NCI-H2227 (cell line): ENCODE measurements around the gene SLC44A5.
"Not testable (repeated sequence)": the region's sequence is repeated elsewhere in the genome, so short reads cannot be mapped to it uniquely, and the experiment has no call there.

Experiments
- DNase-seq: peaks from one replicate; lab custom pipeline; 2025; ENCODE audit not compliant: unreplicated experiment; lab: John Stamatoyannopoulos, UW

SLC44A5 gene

DNA sequence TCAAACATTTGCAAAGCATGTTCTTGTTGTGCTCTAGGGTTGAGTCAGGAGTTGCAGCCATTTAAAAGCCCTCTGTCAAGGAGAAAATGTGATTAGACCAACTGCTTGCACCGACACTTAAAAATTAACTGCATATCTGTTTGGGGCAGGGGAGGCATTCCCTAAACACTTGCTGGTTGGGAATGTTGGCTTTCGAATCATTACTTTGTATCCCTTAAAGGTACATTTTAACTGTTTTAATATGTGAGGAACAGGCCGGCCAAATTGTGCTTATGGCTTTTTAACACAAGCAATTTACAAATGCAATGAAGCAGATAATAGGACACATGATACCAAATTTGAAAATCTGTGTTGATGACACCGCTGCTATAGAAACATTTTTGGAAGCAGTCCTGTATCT lies 317.6 kb downstream of the SLC44A5 start:
- no peak for DNase-seq

DNA sequence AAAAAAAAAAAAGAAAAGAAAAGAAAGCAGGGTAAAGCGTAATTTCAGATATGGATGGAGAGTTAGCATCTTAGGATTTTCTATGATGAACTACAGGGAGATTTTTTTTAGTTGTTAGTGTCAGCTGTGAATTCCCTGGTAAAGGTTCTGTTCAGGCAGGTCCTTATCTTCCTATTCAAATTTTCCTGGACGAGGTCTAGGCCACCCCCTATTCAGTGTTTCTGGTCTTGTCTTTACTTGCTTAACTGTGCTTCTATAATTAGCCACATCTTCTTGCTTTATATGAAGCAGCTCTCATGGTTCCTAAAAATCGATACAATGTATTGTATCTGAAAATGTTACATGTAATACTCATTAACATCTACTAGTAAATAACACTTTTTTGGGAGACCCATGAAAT lies 318.9 kb downstream of the SLC44A5 start:
- DNase-seq, result no peak

DNA sequence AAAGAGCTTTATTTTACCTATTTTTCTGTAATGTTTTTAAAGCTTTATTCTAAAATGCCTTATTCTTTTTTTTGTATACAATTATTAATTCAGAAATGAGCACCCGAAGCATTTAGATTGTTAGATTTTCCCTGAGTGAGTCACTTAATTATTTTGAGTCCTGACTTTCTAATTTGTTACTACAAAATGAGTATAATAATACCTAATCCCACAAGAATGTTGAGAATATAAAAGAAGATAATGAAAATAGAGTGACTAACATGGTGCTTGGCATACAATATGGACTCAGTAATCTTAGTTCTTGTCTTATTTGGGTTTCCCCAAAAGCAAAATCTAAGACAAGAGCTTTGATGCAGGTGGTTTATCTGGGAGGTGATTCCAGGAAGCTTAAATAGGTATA lies 334.5 kb downstream of the SLC44A5 start:
- no peak for DNase-seq

DNA sequence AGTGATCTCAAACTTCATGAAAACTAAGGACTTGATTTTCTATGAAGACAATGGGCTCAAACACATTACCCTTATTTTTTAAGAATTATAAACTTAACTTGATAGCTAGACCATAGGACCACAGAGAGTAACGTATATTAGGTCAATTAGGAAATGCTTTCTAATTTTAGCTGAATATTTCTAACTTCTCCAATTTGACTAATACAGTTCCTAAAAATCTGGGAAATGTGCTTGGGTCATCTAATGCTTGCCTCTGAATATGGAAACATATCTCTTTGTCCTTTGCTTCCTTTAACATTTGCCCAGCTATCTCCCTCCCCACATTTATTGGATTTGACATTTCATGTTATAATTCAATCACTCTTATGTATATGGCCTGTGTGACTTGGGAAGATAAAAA lies 335.3 kb downstream of the SLC44A5 start:
- DNase-seq, result no peak

DNA sequence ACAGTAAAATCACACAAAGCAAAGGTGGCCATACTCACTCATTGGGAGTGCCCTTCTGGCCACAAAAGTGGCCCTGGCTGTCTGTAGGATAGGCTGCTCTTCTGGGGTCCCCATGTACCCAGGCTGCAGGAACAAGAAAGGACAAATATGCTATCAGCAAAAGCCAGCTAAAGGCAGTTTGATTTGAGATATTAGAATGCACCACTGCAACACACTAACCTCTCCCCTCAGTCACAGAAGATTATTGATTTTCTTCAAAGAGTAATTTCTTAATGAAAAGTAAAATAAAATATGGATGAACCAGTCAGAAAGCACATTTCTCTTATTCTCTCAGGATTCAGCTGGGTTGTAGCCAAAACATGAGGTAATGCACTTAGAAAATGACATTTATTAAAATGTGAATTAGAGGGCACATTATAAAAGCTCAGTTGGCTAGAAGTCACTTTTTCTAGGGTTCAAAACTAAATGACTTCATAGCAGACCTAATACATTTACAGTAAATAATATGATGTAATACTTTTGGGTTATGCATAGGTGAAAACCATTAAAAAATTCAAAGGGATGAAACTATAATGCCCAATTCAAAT lies 335.9 kb downstream of the SLC44A5 start:
- no peak for DNase-seq

DNA sequence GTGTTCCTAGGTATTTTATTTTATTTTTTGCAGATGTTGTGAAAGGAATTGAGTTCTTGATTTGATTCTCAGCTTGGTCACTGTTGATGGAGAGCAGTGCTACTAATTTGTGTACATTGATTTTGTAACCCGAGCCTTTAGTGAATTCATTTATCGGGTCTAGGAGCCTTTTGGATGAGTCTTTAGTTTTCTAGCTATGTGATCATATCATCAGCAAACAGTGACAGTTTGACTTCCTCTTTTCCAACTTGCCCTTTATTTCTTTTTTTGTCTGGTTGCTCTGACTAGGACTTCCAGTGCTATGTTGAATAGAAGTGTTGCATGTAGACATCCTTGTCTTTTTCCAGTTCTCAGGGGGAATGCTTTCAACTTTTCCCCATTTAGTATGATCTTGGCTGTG lies 337.8 kb downstream of the SLC44A5 start:
- DNase-seq, result no peak

DNA sequence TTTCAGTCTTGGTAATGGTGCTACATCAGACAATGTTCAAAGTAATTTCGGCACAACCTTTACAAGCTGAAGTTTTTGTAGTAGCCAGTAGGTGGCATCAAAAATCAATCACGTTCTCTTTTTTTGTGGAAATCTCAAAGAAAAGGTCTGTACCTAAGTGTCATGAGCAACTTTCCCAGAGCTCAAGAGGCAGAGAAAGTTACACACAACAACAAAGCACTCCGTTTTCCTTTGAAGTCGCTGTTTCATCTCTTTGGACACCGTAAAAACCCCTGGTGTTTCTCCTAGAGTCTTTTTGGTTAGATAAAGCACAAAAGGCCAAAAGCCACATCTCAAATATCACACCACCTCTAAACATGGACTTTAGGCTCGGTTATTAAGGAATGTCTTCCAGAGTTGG lies 345.1 kb downstream of the SLC44A5 start:
- peak; percentile 57 for DNase-seq

DNA sequence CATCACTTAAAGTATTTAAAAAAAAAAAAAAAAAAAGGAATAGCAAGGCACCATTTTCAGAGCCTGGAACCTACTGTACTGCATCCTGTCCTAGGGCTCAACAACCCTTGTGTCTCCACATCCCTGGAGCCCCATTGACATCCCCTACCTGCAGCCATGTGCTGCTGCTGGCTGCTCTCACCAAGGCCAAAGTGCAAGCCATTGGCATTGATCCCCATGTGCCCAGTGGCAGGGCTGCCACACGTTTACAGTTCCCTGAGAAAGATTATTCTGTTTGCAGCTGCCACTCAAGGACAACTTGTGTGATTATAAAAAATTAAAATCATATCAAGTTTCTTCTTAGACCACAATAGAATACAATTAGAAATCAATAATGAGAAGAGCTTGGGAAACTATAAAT lies 346.8 kb downstream of the SLC44A5 start:
- no peak for DNase-seq

DNA sequence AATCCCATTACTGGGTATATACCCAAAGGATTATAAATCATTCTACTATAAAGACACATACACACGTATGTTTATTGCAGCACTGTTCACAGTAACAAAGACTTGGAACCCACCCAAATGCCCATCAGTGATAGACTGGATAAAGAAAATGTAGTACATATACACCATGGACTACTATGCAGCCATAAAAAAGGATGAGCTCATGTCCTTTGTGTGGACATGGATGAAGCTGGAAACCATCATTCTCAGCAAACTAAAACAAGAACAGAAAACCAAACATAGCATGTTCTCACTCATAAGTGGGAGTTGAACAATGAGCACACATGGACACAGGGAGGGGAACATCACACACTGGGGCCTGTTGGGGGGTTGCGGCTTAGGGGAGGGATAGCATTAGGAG lies 347.3 kb downstream of the SLC44A5 start:
- not testable (repeated sequence) for DNase-seq

DNA sequence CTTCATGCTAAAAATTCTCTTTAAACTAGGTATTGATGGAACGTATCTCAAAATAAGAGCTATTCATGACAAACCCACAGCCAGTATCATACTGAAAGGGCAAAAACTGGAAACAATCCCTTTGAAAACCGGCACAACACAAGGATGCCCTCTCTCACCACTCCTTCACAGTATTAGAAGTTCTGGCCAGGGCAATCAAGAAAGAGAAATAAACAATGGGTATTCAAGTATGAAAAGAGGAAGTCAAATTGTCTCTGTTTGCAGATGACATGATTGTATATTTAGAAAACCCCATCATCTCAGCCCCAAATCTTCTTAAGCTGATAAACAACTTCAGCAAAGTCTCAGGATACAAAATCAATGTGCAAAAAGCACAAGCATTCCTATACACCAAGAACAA lies 349.0 kb downstream of the SLC44A5 start:
- not testable (repeated sequence) for DNase-seq

DNA sequence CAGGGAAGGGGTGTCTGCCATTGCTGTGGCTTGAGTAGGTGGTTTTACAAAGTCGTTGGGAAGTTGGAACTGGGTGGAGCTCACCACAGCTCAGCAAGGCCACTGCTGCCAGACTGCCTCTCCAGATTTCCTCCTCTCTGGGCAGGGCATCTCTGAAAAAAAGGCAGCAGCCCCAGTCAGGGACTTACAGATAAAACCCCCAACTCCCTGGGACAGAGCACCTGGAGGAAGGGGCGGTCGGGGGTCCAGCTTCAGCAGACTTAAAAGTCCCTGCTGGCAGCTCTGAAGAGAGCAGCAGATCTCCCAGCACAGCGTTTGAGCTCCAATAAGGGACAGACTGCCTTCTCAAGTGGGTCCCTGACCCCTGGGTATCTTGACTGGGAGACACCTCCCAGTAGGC lies 352.6 kb downstream of the SLC44A5 start:
- DNase-seq, result no peak

DNA sequence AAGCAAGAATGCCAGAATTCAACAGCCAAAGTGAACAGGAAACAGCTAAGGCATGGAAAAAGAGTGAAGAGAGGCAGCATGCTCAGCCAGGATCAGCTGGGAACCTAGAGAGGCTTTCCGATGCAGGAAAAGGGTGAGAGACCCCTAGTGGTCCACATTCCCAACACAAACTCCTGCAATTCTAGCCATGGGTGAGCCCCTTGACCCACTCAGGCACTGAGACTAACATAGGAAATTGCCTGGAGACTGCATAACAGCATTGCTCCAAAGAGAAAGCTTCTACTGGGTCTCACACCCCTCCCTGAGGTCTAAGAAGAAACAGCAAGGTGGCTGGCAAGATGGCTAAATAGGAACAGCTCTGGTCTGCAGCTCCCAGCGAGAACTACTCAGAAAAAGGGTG lies 353.5 kb downstream of the SLC44A5 start:
- no peak for DNase-seq

DNA sequence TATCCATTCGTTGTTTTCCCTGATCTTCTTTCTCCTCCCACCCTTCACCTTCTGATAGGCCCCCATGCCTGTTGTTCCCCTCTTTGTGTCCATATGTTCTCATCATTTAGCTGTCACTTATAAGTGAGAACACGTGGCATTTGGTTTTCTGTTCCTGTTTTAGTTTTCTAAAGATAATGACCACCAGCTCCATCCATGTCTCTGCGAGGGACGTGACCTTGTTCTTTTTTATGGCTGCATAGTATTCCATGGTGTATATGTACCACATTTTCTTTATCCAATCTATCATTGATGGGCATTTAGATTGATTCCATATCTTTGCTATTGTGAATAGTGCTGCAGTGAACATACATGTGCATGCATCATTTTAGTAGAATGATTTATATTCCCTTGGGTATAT lies 360.8 kb downstream of the SLC44A5 start:
- not testable (repeated sequence) for DNase-seq

DNA sequence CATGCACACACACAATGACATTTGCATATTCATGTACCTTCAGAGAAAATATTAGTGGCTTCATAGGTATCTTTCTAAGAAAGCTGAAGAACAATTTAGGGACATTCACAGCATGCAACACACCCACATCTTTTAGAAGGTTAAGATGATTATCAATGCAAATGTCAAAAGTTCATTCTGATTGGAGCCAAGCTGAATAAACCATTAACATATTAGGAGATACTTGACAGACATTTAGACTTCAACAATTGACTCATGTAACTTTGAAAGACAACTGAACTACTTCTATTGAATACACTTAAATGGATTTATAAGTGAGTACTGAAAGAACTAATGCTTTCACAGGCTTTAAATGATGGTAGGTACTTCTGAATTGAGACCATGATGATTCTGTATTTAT lies 365.7 kb downstream of the SLC44A5 start:
- DNase-seq, result no peak

DNA sequence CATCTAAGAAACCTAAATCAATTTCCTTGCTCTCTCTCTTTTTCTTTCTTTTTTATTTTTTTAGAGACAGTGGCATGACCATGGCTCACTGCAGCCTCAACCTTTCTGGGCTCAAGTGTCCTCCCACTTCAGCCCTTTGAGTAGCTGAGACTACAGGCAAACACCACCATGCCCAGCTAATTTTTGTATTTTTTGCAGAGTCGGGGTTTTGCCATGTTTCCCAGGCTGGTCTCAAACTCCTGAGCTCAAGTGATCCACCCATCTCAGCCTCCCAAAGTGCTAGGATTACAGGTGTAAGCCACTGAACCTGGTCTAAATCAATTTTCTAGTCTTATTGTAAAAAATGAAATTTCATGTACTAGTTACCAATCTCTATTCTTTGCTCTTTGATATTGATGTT lies 367.8 kb downstream of the SLC44A5 start:
- no peak for DNase-seq

DNA sequence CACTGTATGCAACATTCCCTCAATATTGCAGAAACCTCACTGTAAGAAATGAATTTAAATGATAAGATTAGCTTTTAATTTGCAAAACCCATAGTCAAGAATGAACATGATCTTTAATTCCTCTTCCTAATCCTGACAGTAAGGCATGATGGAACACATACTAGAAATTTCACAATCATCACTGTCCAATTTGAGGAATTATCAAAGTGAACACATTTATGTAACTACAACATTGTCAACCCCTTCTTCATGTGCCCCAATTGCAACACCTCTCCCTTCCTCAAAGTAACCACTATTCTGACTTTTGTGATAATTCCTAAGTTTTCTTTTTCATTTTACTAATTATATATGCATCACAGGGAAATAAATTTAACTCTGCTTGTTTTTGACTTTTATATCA lies 373.6 kb downstream of the SLC44A5 start:
- no peak for DNase-seq

DNA sequence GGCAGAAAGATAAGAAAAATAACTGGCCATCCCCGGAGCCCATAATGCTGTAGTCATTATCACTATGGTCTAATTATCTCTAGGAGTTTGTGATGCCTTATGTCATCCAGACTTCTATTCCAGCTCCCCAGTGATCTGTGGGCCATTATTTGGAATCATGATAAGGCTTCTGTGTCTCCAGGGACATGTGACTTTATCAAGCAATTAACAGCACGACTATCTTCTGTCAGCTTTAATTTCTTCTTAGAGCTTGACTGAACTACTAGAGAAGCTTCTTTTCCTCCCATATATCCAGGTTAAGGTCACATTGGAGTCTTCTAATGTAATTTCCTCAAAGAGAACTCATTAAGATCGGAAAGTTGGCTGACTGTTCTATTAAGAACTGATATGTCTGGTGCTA lies 376.4 kb downstream of the SLC44A5 start:
- DNase-seq, result no peak

DNA sequence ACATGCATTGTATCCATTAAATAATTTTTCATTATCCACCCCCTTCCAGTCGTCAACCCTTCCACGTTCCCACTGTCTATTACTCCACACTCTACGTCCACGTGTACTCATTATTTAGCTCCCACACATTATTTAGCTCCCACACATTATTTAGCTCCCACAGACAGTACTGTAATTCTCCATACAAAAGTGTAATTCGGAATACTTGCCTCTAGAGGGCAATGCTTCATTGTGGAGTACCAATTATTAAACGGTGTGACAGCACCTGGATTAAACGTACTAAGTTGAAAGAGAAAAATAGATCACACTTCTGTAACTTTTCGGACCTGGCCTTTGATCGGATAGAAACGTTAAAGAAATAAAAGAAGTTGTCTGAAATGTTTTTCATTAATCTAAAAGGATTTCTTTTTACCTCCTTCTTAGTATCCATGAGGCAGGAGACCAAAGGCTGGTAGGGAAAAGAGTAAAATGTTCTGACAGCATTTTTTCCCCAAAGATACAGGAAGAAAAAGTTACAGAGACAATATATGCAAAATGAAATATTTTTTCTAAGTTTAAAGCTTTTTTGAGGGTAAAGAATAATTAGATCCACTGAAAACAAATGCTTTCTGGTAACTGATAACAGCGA lies 377.5 kb downstream of the SLC44A5 start:
- DNase-seq, result peak; percentile 39

DNA sequence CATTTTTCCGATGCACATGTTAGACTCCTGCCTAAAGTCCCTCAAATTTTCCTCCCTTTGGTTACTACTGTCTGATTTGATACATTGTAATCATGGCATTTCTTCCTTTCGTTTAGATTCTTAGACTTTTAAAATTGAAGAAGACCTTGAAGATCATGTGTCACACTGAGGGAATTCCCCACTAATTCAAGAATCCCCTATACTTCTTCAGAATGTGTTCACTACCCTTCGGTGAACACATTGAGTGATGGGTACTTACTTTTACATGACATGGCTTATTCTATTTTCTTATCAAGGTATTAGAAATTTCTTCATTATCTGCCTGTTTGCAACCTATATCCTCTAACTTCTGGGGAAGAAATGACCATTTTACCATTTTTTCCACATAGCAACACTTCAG lies 390.8 kb downstream of the SLC44A5 start:
- no peak for DNase-seq

DNA sequence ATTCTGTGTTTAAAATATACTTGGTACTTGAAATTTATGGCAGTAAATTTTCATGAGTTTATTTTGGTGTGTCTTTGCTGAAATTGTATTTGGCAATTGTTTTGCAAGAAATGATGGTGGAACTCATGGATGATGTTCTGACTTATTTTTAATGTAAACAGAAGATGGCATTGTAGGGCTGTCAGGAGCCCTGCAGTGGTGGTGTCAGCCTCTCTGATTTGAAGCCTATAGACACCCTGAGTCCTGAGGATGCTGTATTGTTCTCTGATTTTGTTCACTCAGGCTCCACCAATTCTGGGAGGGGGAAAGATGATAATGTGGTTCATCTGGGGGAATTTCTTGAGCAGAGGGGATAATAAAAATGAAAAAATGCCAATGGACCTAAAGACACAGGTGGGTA lies 396.9 kb downstream of the SLC44A5 start:
- no peak for DNase-seq

DNA sequence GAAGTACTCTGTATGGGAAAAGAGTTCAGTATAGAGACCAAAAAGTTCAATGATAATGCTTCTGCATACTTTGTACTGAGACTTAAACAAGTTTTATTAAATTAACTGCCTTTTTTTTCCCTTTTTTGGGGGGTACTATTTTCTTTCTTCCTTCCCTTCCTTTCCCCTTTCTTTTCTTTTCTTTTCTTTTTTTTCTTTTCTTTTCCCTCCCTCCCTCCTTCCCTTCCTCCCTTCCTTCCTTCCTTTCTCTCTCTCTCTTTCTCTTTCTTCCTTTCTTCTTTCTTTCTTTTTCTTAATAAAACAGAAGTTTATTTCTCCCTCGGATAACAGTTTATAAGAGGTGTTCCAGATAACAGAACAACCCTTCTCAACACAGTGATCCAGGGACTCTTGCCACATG lies 399.3 kb downstream of the SLC44A5 start:
- DNase-seq, result no peak

DNA sequence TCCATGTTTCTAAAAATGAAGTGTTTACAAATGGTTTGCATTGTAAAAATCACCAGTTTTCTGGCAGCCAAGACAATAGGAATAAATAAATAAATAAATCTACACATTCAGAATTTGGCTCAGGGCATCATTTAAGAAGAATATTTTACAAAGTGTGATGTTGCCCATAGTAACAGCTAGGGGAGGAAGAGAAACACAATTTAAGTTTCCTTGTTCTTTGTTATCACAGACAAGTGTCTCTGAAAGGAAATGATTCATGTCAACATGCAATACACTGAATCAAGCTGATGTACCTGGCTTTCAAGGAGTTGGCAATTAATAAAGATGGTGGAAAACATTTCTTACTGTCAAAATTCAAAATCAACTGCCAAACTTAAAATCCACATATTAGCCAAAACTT lies 402.1 kb downstream of the SLC44A5 start:
- no peak for DNase-seq
